SK-N-SH treated with all-trans-retinoic acid at 6 μM for 48 hours (cell line): Measurements from ENCODE around the gene ZNF444.

ENCODE experiments used
- ATAC-seq: fragments of 200-7000 bp; cut with Tn5 transposase; 3 replicates; pipeline ENCODE4 v1.9.1; 2020; ENCODE audit warnings: mild to moderate bottlenecking, moderate library complexity
- ARNTL ChIP-seq: fragments of 450-650 bp; formaldehyde crosslinking; IDR thresholded peaks from 2 replicates; pipeline ENCODE4 v1.5.0; 2020; ENCODE audit warnings: low read depth, mild to moderate bottlenecking, moderate library complexity, borderline replicate concordance
- BACH2 ChIP-seq: fragments of 250-450 bp; sonication (Bioruptor Pico); IDR thresholded peaks from 2 replicates; pipeline ENCODE4 v1.9.0; 2021; ENCODE audit warnings: mild to moderate bottlenecking, borderline replicate concordance
- ESRRG ChIP-seq: fragments of 250-450 bp; sonication (Bioruptor Pico); IDR thresholded peaks from 2 replicates; pipeline ENCODE4 v1.6.1; 2021; ENCODE audit warnings: mild to moderate bottlenecking
- GLIS3 ChIP-seq: fragments of 250-450 bp; sonication (Bioruptor Pico); IDR thresholded peaks from 2 replicates; pipeline ENCODE4 v1.5.0; 2020; ENCODE audit warnings: mild to moderate bottlenecking, moderate library complexity
- ISL1 ChIP-seq: fragments of 250-450 bp; sonication (Bioruptor Pico); IDR thresholded peaks from 2 replicates; pipeline ENCODE4 v2.1.2; 2022; ENCODE audit warnings: mild to moderate bottlenecking, moderate library complexity
- OSR1 ChIP-seq: fragments of 250-450 bp; sonication (Bioruptor Pico); IDR thresholded peaks from 2 replicates; pipeline ENCODE4 v1.8.0; 2022; ENCODE audit warnings: moderate library complexity, mild to moderate bottlenecking, inconsistent platforms
- PPARA ChIP-seq: fragments of 250-450 bp; sonication (Bioruptor Pico); IDR thresholded peaks from 2 replicates; pipeline ENCODE4 v1.5.0; 2020; ENCODE audit warnings: mild to moderate bottlenecking, borderline replicate concordance
- RARB ChIP-seq: fragments of 250-450 bp; sonication (Bioruptor Pico); IDR thresholded peaks from 2 replicates; pipeline ENCODE4 v1.8.0; 2021; ENCODE audit warnings: mild to moderate bottlenecking, moderate library complexity
- SNAI2 ChIP-seq: fragments of 250-450 bp; sonication (Bioruptor Pico); IDR thresholded peaks from 2 replicates; pipeline ENCODE4 v1.5.0; 2020; ENCODE audit warnings: mild to moderate bottlenecking, moderate library complexity
- TCF4 ChIP-seq: fragments of 250-450 bp; sonication (Bioruptor Pico); IDR thresholded peaks from 2 replicates; pipeline ENCODE4 v1.8.0; 2021; ENCODE audit warnings: mild to moderate bottlenecking, moderate library complexity, borderline replicate concordance
- TOX ChIP-seq: fragments of 250-450 bp; sonication (Bioruptor Pico); IDR thresholded peaks from 2 replicates; pipeline ENCODE4 v1.8.0; 2021; ENCODE audit warnings: mild to moderate bottlenecking, moderate library complexity, borderline replicate concordance
- ZC3H10 ChIP-seq: fragments of 250-450 bp; sonication (Bioruptor Pico); IDR thresholded peaks from 2 replicates; pipeline ENCODE4 v1.5.1; 2021; ENCODE audit warnings: mild to moderate bottlenecking, moderate library complexity
- ZFP3 ChIP-seq: fragments of 250-450 bp; sonication (Bioruptor Pico); IDR thresholded peaks from 2 replicates; pipeline ENCODE4 v1.5.0; 2020; ENCODE audit warnings: mild to moderate bottlenecking, moderate library complexity
- ZFP30 ChIP-seq: fragments of 450-650 bp; formaldehyde crosslinking; IDR thresholded peaks from 2 replicates; pipeline ENCODE4 v1.5.0; 2022; ENCODE audit warnings: mild to moderate bottlenecking, moderate library complexity
- ZNF565 ChIP-seq: fragments of 450-650 bp; formaldehyde crosslinking; conservative IDR thresholded peaks from 2 replicates; pipeline ENCODE4 v1.5.0; 2020; ENCODE audit warnings: low read depth, mild to moderate bottlenecking, moderate library complexity
- ZNF70 ChIP-seq: fragments of 450-650 bp; formaldehyde crosslinking; IDR thresholded peaks from 2 replicates; pipeline ENCODE4 v1.5.0; 2020; ENCODE audit warnings: mild to moderate bottlenecking, moderate library complexity
- ZNF8 ChIP-seq: fragments of 450-650 bp; formaldehyde crosslinking; IDR thresholded peaks from 2 replicates; pipeline ENCODE4 v1.5.0; 2020; ENCODE audit warnings: mild to moderate bottlenecking, moderate library complexity
- TF ChIP-seq, protein P1 (sequence below): fragments of 250-450 bp; sonication (Bioruptor Pico); IDR thresholded peaks from 2 replicates; pipeline ENCODE4 v1.5.0; 2020; ENCODE audit warnings: mild to moderate bottlenecking, moderate library complexity
- TF ChIP-seq, protein P2 (sequence below): fragments of 250-450 bp; sonication (Bioruptor Pico); IDR thresholded peaks from 2 replicates; pipeline ENCODE4 v1.8.0; 2020; ENCODE audit warnings: mild to moderate bottlenecking, moderate library complexity, borderline replicate concordance
- TF ChIP-seq, protein P3 (sequence below): fragments of 250-450 bp; sonication (Bioruptor Pico); IDR thresholded peaks from 2 replicates; pipeline ENCODE4 v1.5.1; 2021; ENCODE audit warnings: mild to moderate bottlenecking, moderate library complexity
- TF ChIP-seq, protein P4 (sequence below): fragments of 250-450 bp; sonication (Bioruptor Pico); IDR thresholded peaks from 2 replicates; pipeline ENCODE4 v1.8.0; 2021; ENCODE audit warnings: low read depth, mild to moderate bottlenecking, moderate library complexity, borderline replicate concordance

The ZNF444 gene

DNA sequence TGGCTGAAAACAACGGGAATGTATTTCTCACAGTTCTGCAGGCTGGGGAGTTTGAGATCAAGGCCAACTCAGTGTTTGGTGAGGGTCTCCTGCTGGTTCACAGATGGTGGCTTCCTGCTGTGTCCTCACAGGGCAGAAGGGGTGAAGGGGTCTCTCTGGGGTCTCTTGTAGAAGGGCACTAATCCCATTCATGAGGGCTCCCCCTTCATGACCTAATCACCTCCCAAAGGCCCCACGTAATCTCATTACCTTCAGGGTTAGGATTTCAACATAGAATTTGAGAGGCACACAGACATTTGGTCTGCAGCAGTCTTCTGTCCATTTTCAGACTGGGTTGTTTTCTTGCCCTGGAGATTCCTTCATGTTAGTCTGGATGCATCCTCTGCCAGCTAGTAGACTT is 11.6 kb downstream of the ZNF444 start:
- TF ChIP-seq SNAI2 (no peak), OSR1 (CRISPR knock-in tag) (no peak), TOX (CRISPR knock-in tag) (no peak), ISL1 (no peak), GLIS3 (no peak), ZNF565 (CRISPR knock-in tag) (no peak), PPARA (CRISPR knock-in tag) (no peak), ZNF8 (no peak), ZNF70 (CRISPR knock-in tag) (no peak), ZC3H10 (CRISPR knock-in tag) (no peak), ESRRG (CRISPR knock-in tag) (no peak), RARB (CRISPR knock-in tag) (no peak), ARNTL (CRISPR knock-in tag) (no peak), ZFP3 (CRISPR knock-in tag) (no peak), TCF4 (CRISPR knock-in tag) (no peak), BACH2 (CRISPR knock-in tag) (no peak)
- TF ChIP-seq, protein P1, sequence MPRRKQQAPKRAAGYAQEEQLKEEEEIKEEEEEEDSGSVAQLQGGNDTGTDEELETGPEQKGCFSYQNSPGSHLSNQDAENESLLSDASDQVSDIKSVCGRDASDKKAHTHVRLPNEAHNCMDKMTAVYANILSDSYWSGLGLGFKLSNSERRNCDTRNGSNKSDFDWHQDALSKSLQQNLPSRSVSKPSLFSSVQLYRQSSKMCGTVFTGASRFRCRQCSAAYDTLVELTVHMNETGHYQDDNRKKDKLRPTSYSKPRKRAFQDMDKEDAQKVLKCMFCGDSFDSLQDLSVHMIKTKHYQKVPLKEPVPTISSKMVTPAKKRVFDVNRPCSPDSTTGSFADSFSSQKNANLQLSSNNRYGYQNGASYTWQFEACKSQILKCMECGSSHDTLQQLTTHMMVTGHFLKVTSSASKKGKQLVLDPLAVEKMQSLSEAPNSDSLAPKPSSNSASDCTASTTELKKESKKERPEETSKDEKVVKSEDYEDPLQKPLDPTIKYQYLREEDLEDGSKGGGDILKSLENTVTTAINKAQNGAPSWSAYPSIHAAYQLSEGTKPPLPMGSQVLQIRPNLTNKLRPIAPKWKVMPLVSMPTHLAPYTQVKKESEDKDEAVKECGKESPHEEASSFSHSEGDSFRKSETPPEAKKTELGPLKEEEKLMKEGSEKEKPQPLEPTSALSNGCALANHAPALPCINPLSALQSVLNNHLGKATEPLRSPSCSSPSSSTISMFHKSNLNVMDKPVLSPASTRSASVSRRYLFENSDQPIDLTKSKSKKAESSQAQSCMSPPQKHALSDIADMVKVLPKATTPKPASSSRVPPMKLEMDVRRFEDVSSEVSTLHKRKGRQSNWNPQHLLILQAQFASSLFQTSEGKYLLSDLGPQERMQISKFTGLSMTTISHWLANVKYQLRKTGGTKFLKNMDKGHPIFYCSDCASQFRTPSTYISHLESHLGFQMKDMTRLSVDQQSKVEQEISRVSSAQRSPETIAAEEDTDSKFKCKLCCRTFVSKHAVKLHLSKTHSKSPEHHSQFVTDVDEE: no peak
- TF ChIP-seq, protein P2, sequence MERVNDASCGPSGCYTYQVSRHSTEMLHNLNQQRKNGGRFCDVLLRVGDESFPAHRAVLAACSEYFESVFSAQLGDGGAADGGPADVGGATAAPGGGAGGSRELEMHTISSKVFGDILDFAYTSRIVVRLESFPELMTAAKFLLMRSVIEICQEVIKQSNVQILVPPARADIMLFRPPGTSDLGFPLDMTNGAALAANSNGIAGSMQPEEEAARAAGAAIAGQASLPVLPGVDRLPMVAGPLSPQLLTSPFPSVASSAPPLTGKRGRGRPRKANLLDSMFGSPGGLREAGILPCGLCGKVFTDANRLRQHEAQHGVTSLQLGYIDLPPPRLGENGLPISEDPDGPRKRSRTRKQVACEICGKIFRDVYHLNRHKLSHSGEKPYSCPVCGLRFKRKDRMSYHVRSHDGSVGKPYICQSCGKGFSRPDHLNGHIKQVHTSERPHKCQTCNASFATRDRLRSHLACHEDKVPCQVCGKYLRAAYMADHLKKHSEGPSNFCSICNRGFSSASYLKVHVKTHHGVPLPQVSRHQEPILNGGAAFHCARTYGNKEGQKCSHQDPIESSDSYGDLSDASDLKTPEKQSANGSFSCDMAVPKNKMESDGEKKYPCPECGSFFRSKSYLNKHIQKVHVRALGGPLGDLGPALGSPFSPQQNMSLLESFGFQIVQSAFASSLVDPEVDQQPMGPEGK (CRISPR knock-in tag): no peak
- TF ChIP-seq, protein P3, sequence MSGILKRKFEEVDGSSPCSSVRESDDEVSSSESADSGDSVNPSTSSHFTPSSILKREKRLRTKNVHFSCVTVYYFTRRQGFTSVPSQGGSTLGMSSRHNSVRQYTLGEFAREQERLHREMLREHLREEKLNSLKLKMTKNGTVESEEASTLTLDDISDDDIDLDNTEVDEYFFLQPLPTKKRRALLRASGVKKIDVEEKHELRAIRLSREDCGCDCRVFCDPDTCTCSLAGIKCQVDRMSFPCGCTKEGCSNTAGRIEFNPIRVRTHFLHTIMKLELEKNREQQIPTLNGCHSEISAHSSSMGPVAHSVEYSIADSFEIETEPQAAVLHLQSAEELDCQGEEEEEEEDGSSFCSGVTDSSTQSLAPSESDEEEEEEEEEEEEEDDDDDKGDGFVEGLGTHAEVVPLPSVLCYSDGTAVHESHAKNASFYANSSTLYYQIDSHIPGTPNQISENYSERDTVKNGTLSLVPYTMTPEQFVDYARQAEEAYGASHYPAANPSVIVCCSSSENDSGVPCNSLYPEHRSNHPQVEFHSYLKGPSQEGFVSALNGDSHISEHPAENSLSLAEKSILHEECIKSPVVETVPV (CRISPR knock-in tag): no peak
- TF ChIP-seq, protein P4, sequence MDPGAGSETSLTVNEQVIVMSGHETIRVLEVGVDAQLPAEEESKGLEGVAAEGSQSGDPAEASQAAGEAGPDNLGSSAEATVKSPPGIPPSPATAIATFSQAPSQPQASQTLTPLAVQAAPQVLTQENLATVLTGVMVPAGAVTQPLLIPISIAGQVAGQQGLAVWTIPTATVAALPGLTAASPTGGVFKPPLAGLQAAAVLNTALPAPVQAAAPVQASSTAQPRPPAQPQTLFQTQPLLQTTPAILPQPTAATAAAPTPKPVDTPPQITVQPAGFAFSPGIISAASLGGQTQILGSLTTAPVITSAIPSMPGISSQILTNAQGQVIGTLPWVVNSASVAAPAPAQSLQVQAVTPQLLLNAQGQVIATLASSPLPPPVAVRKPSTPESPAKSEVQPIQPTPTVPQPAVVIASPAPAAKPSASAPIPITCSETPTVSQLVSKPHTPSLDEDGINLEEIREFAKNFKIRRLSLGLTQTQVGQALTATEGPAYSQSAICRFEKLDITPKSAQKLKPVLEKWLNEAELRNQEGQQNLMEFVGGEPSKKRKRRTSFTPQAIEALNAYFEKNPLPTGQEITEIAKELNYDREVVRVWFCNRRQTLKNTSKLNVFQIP: no peak
- no peak for ATAC-seq

DNA sequence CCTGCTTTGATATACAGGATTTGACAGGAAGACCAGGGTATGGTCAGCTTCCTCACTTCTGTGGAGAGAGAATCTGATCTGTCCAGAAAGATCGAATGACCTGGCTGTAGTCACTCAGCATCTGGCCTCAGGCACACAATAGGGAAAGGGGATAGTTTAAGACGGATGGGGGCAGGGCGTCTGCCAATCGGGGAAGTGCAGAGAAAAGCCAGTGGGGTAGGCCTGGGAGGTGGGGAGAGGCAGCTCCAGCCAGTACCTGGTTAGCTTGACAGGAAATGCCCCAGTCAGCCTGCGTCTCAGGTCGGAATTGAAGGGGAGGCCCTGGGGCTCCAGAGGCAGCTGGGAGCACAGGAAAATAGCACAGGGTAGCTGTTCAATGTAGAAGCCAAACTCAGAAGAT is 12.4 kb downstream of the ZNF444 start:
- no peak for ATAC-seq
- TF ChIP-seq ESRRG (CRISPR knock-in tag): no peak
- TF ChIP-seq BACH2 (CRISPR knock-in tag): no peak
- TF ChIP-seq ZC3H10 (CRISPR knock-in tag): no peak
- TF ChIP-seq, protein P1: no peak
- no peak for TF ChIP-seq TCF4 (CRISPR knock-in tag)
- TF ChIP-seq, protein P2 (CRISPR knock-in tag): no peak
- TF ChIP-seq, protein P3 (CRISPR knock-in tag): no peak
- TF ChIP-seq ZFP3 (CRISPR knock-in tag): no peak
- TF ChIP-seq ZFP30: no peak
- TF ChIP-seq ARNTL (CRISPR knock-in tag): no peak
- TF ChIP-seq TOX (CRISPR knock-in tag): no peak
- TF ChIP-seq, all 23 proteins: peak for 0
